Parathyroid adenoma (tissue), 2 donors: ENCODE results near the gene NAXD.

Source experiments
- H2AFZ ChIP-seq: fragments of 300-600 bp; sonication (generic); one replicate; pipeline ENCODE4 v1.7.0; 2017; ENCODE audit warnings: antibody characterized with exemption, mild to moderate bottlenecking
- H3K27ac ChIP-seq: fragments of 300-600 bp; sonication (generic); one replicate; pipeline ENCODE4 v1.7.0; 2017
- H3K27me3 ChIP-seq: fragments of 300-600 bp; sonication (generic); one replicate; pipeline ENCODE4 v1.7.0; 2017; ENCODE audit warnings: low read length; ENCODE audit not compliant: control insufficient read depth, insufficient read depth
- H3K36me3 ChIP-seq: fragments of 300-600 bp; sonication (generic); one replicate; pipeline ENCODE4 v1.7.0; 2017; ENCODE audit warnings: low read length; ENCODE audit not compliant: control insufficient read depth, insufficient read depth
- H3K4me1 ChIP-seq: fragments of 300-600 bp; sonication (generic); one replicate; pipeline ENCODE4 v1.7.0; 2017; ENCODE audit warnings: control low read depth
- H3K4me2 ChIP-seq: fragments of 300-600 bp; sonication (generic); one replicate; pipeline ENCODE4 v1.7.0; 2017; ENCODE audit warnings: low read length
- H3K4me3 ChIP-seq: fragments of 300-600 bp; sonication (generic); one replicate; pipeline ENCODE4 v1.7.0; 2017; ENCODE audit warnings: low read depth, low read length
- H3K79me2 ChIP-seq: fragments of 300-600 bp; sonication (generic); one replicate; pipeline ENCODE4 v1.7.0; 2017; ENCODE audit warnings: control low read depth
- H3K9ac ChIP-seq: fragments of 300-600 bp; sonication (generic); one replicate; pipeline ENCODE4 v1.7.0; 2017; ENCODE audit warnings: mild to moderate bottlenecking
- H3K9me3 ChIP-seq: fragments of 300-600 bp; sonication (generic); one replicate; pipeline ENCODE4 v1.7.0; 2017; ENCODE audit warnings: low read length; ENCODE audit not compliant: control insufficient read depth
- TF ChIP-seq, protein P1 (sequence below): fragments of 300-600 bp; sonication (generic); IDR thresholded peaks from one replicate; pipeline ENCODE4 v1.7.0; 2017; ENCODE audit warnings: antibody characterized with exemption, mild to moderate bottlenecking
- donor health status: primary hyperparathyroidism.

Gene NAXD

DNA sequence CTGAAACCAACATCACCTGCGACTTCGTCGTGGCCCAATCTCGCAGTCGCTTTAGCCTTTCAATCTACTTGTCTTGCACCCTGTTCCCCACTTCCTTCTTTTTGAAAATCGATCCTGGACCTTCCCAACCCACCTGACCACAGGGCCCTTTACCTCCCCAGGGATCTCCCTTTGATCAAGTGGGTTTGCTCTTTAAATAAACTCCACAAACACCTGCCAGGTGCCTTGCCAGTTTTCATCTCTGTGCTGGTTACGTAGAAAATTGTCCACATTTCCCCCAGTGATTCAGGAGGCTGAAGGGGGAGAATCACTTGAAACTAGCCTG lies 39.3 kb upstream of the NAXD start:
- no peaks in the 10 kb centered on the region for H3K27me3 ChIP-seq
- no peak overlapping the region for H3K27ac ChIP-seq
- H3K36me3 ChIP-seq = no peaks in the 10 kb centered on the region
- H2AFZ ChIP-seq = no peak overlapping the region
- H3K9me3 ChIP-seq = no peaks in the 10 kb centered on the region
- H3K4me3 ChIP-seq = no peak overlapping the region
- no peak overlapping the region for H3K4me2 ChIP-seq
- TF ChIP-seq, protein P1, sequence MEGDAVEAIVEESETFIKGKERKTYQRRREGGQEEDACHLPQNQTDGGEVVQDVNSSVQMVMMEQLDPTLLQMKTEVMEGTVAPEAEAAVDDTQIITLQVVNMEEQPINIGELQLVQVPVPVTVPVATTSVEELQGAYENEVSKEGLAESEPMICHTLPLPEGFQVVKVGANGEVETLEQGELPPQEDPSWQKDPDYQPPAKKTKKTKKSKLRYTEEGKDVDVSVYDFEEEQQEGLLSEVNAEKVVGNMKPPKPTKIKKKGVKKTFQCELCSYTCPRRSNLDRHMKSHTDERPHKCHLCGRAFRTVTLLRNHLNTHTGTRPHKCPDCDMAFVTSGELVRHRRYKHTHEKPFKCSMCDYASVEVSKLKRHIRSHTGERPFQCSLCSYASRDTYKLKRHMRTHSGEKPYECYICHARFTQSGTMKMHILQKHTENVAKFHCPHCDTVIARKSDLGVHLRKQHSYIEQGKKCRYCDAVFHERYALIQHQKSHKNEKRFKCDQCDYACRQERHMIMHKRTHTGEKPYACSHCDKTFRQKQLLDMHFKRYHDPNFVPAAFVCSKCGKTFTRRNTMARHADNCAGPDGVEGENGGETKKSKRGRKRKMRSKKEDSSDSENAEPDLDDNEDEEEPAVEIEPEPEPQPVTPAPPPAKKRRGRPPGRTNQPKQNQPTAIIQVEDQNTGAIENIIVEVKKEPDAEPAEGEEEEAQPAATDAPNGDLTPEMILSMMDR = no peak
- H3K9ac ChIP-seq = no peak overlapping the region
- H3K79me2 ChIP-seq = no peaks in the 10 kb centered on the region
- no peaks in the 10 kb centered on the region for H3K4me1 ChIP-seq

DNA sequence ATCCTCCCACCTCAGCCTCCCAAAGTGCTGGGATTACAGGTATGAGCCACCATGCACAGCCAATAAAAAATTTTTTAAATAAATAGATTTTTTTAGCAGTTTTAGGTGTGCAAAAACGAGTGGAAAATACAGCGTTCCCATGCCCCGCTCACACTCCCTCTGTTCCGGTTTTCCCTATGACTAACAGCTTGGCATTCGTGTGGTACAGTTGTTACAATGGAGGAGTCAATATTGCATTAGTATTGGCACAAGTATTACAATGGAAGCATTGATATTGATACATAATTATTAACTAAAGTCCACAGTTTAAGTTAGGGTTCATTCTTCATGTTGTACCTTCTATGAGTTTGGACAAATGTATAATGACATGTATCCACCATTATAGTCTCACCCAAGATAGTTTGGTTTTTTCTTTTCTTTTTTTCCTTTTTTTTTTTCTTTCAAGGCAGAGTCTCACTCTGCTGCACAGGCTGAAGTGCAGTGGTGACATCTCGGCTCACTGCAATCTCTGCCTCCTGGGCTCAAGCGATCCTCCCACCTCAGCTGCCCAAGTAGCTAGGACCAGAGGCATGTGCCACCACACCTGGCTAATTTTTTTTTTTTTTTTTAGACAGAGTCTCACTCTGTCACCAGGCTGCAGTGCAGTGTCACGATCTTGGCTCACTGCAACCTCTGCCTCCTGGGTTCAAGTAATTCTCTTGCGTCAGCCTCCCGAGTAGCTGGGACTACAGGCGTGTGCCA lies 38.4 kb upstream of the NAXD start:
- Histone ChIP-seq H3K4me1 (no peaks in the 10 kb centered on the region), H3K4me3 (no peak overlapping the region), H3K9me3 (no peaks in the 10 kb centered on the region), H3K9ac (no peak overlapping the region), H3K36me3 (no peaks in the 10 kb centered on the region), H2AFZ (no peak overlapping the region), H3K27ac (no peak overlapping the region), H3K4me2 (no peak overlapping the region), H3K79me2 (no peaks in the 10 kb centered on the region), H3K27me3 (no peaks in the 10 kb centered on the region)
- TF ChIP-seq, protein P1 = no peak

DNA sequence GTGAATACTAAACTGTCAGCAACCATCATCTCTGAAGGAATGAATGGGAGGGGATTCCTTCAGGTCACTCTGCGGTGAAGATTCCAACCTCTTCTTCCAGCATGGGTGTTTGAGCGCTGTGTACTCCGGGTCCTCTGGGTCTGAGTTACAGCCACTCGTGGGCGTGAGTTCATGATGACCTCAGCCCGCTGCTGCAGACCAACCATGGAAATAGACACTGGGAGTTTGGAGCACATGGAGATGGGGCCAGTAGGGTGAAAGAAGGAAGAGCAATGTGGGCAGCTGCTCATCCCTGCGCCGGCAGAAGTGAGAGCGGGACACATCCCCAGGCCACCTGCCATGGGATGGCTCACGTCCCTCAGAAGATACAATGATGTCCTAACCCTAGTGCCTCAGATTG lies 37.0 kb upstream of the NAXD start:
- no peak overlapping the region for H3K9ac ChIP-seq
- H3K36me3 ChIP-seq = no peaks in the 10 kb centered on the region
- H3K4me3 ChIP-seq = no peak overlapping the region
- no peaks in the 10 kb centered on the region for H3K4me1 ChIP-seq
- no peaks in the 10 kb centered on the region for H3K27me3 ChIP-seq
- no peaks in the 10 kb centered on the region for H3K9me3 ChIP-seq
- H3K4me2 ChIP-seq = no peak overlapping the region
- TF ChIP-seq, protein P1 = no peak
- H3K79me2 ChIP-seq = no peaks in the 10 kb centered on the region
- H2AFZ ChIP-seq = no peak overlapping the region
- no peak overlapping the region for H3K27ac ChIP-seq

DNA sequence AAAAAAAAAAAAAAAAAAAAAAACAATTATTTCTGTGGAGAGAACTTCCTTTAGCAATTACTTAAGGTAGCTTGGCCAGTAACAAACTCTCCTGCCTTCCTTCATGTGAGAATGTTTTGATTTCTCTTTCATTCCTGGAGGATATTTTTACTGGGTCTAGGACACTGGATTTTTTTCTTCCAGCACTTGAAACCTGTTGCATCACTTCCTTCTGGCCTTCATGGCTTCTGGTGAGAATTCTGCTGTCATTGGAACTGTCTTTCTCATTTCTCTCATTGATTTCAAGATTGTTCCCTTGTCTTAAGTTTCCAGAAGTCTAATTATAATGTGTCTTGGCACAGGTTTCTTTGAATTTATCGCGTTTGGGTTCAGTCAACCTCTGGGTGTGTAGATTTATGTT lies 34.5 kb upstream of the NAXD start:
- no peak overlapping the region for H3K4me2 ChIP-seq
- no peak overlapping the region for H2AFZ ChIP-seq
- no peaks in the 10 kb centered on the region for H3K27me3 ChIP-seq
- TF ChIP-seq, protein P1 = no peak
- no peaks in the 10 kb centered on the region for H3K4me1 ChIP-seq
- H3K79me2 ChIP-seq = no peaks in the 10 kb centered on the region
- no peak overlapping the region for H3K9ac ChIP-seq
- H3K4me3 ChIP-seq = no peak overlapping the region
- no peak overlapping the region for H3K27ac ChIP-seq
- H3K9me3 ChIP-seq = no peaks in the 10 kb centered on the region
- H3K36me3 ChIP-seq = no peaks in the 10 kb centered on the region

DNA sequence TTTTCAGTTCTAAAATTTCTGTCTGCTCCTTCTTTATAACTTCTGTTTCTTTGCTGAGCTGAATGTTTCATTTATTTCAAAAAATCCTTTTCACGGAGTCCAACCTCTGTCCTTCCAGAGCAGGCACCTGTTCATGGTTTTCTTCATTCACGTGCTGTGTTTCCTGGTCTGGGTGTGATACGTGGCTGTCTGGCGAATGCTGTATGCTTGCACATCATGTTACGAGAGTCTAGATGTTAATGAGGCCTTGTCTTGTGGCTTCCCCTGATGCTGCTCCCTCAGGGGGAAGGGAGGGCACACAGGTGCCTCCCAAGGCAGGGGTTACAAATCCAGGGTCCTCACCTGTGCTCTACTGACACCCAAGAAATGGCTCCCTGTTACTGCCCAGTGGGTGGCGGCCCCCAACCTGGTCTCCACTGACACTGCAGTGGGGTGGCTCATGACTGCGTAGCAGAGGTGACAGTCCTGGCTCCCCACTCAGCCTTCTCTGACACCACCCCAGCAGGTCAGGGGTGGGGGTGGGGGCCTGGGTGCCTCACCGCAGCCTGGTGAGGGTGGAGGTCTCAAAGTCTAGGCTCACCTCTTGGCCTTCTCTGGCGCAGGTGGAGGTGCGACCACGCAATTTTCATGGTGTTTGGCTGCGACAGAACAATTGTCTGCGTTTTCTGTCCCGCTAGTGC lies 33.7 kb upstream of the NAXD start:
- H3K4me2 ChIP-seq = no peak overlapping the region
- H3K4me1 ChIP-seq = no peaks in the 10 kb centered on the region
- no peaks in the 10 kb centered on the region for H3K9me3 ChIP-seq
- no peak overlapping the region for H3K27ac ChIP-seq
- H3K36me3 ChIP-seq = no peaks in the 10 kb centered on the region
- H3K79me2 ChIP-seq = no peaks in the 10 kb centered on the region
- H3K27me3 ChIP-seq = no peaks in the 10 kb centered on the region
- no peak overlapping the region for H2AFZ ChIP-seq
- H3K4me3 ChIP-seq = no peak overlapping the region
- H3K9ac ChIP-seq = no peak overlapping the region
- TF ChIP-seq, protein P1 = no peak
